ENCODE measurements around the gene PTTG1IP.

DNA sequence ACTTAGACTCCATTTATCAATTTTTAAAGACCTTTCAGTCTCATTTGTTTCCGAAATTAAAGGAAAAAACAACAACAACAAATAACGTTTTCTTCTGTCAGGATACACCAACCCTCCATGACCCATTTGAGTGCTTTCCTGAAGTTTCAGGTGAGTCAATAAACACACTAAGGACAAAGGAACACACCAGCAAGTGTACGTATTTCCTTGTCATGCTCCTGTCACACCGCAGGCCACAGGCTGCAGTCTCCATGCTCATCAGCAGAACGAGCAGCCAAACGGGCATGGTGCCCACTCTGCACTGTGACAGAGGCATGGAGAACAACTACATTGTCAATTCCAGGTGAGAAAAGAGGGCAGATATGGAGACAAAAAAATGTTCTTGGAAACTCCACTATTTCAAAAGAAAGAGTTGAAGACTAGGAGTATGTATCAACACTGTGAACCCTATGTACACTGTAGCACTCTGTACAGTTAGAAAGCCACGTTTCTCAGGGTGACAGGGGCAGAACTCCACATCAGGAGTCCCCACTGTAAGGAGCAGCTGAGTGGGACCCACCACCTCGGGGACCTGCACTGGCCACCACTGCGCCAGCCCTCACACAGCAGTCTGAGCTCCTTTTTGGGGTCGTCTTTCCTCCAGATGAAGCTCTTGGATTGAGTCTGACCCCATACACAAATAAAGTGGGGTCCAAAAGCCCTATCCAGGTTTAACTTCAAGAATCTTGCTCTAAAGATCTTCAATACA is 2.6 kb downstream of the PTTG1IP start:
- TF ChIP-seq, protein P1, sequence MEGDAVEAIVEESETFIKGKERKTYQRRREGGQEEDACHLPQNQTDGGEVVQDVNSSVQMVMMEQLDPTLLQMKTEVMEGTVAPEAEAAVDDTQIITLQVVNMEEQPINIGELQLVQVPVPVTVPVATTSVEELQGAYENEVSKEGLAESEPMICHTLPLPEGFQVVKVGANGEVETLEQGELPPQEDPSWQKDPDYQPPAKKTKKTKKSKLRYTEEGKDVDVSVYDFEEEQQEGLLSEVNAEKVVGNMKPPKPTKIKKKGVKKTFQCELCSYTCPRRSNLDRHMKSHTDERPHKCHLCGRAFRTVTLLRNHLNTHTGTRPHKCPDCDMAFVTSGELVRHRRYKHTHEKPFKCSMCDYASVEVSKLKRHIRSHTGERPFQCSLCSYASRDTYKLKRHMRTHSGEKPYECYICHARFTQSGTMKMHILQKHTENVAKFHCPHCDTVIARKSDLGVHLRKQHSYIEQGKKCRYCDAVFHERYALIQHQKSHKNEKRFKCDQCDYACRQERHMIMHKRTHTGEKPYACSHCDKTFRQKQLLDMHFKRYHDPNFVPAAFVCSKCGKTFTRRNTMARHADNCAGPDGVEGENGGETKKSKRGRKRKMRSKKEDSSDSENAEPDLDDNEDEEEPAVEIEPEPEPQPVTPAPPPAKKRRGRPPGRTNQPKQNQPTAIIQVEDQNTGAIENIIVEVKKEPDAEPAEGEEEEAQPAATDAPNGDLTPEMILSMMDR (IDR thresholded peaks at IDR 0.05): no peak
- peak in 1 of 3 donors; percentile 33 for TF ChIP-seq POLR2AphosphoS5 (IDR thresholded peaks at IDR 0.05)

All from stomach (tissue), 4 donors.